Retinal pigment epithelial cell (primary cell): Measurements from ENCODE around the gene UMOD.

Experiments
- DNase-seq: peaks from one replicate; pipeline ENCODE4 v3.0.0-alpha.2; 2010; ENCODE audit warnings: low read depth
- H3K4me3 ChIP-seq: 2 replicates; pipeline ENCODE4 v1.5.1; 2011; ENCODE audit warnings: mild to moderate bottlenecking, low read length, control low read depth, moderate library complexity
- CTCF ChIP-seq: conservative IDR thresholded peaks from 2 replicates; pipeline ENCODE4 v1.5.1; 2011; ENCODE audit warnings: low read depth, low read length, control low read depth, inconsistent platforms

The UMOD gene

GRCh38 chr16:20347666-20348364 is 4.7 kb downstream of the UMOD start:
- H3K4me3 ChIP-seq, result no peak overlapping the region
- no peak for TF ChIP-seq CTCF
- no peak for DNase-seq

- no peak overlapping the region for H3K4me3 ChIP-seq
- TF ChIP-seq CTCF, result no peak
- DNase-seq, result no peak
These were observed 7.9 kb downstream of the UMOD start for GRCh38 chr16:20344611-20345010.

GRCh38 chr16:20339744-20340143 is 12.8 kb downstream of the UMOD start:
- H3K4me3 ChIP-seq, result no peak overlapping the region
- no peak for TF ChIP-seq CTCF
- no peak for DNase-seq

- no peak overlapping the region for H3K4me3 ChIP-seq
- no peak for TF ChIP-seq CTCF
These were observed 15.6 kb downstream of the UMOD start for GRCh38 chr16:20336955-20337354.

GRCh38 chr16:20334396-20334795 is 18.1 kb downstream of the UMOD start:
- no peak overlapping the region for H3K4me3 ChIP-seq
- DNase-seq, result no peak
- no peak for TF ChIP-seq CTCF

More at GRCh38 chr16:20336955-20337354, 15.6 kb downstream of the UMOD start:
- DNase-seq, result no peak

GRCh38 chr16:20333120-20333519 is 19.4 kb downstream of the UMOD start:
- H3K4me3 ChIP-seq, result no peak overlapping the region
- no peak for DNase-seq
- no peak for TF ChIP-seq CTCF

- DNase-seq, result no peak
- no peak for TF ChIP-seq CTCF
These were observed 20.1 kb downstream of the UMOD start for GRCh38 chr16:20332411-20332810.

More at GRCh38 chr16:20332411-20332810, 20.1 kb downstream of the UMOD start:
- H3K4me3 ChIP-seq, result no peak overlapping the region
